Body of pancreas (tissue), 4 donors: ENCODE results near the gene PPP1R17.

ENCODE experiments used
- CTCF ChIP-seq, 7 experiments: fragments of 450-650 bp in 4 of 7; fragments of 200-600 bp in 3 of 7; sonication (generic) in 3 of 7; IDR thresholded peaks; one replicate each; pipeline ENCODE4 v1.5.1; 2016 to 2019; ENCODE audit warnings: antibody characterized with exemption in 7 of 7
- POLR2A ChIP-seq, 3 donors: fragments of 450-650 bp; IDR thresholded peaks; one replicate each; pipeline ENCODE4 v1.6.1; 2016; ENCODE audit warnings: antibody characterized with exemption in 3 of 3, mild to moderate bottlenecking in 2 of 3

DNA sequence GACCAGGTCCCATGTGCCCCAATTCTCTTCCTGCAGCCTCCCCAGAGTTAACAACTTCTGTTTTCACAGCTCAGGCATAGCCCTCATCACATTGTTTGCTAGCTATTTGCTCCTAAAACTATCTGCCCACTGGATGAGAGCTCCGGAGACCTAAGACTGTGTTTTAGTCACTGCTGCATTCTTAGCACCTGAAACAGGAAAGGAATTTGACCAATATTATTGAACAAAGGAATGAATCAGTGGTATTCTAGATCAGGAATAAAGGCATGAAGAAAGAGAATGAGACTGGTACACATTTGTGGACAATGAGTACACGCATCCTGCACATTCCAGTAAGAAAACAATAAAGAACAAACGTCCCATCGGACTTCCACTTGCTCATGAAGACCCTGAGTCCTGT is 54.8 kb downstream of the PPP1R17 start:
- no peak for TF ChIP-seq CTCF (IDR thresholded peaks at IDR 0.05)
- no peak for TF ChIP-seq POLR2A (IDR thresholded peaks at IDR 0.05)
